Stomach (tissue), 4 donors: ENCODE measurements around the gene NPC2.

Experiments
- CTCF ChIP-seq, 7 experiments: fragments of 450-650 bp in 4 of 7; fragments of 200-600 bp in 3 of 7; sonication (generic) in 3 of 7; IDR thresholded peaks; one replicate each; pipeline ENCODE4 v1.5.1; 2016 to 2019; ENCODE audit warnings: antibody characterized with exemption in 7 of 7, control low read depth in 2 of 7, mild to moderate bottlenecking in 1 of 7
- EP300 ChIP-seq: sonication (generic); formaldehyde crosslinking; IDR thresholded peaks from one replicate; pipeline ENCODE4 v1.6.1; 2017; ENCODE audit warnings: antibody characterized with exemption
- POLR2A ChIP-seq, 4 donors: fragments of 450-650 bp; IDR thresholded peaks; one replicate each; pipeline ENCODE4 v1.6.1; 2016; ENCODE audit warnings: antibody characterized with exemption in 4 of 4, control low read depth in 2 of 4, mild to moderate bottlenecking in 1 of 4, moderate library complexity in 1 of 4
- POLR2AphosphoS5 ChIP-seq, 3 donors: sonication (generic); formaldehyde crosslinking; IDR thresholded peaks; one replicate each; pipeline ENCODE4 v1.6.1; 2016; ENCODE audit warnings: antibody characterized with exemption in 3 of 3

- TF ChIP-seq CTCF (IDR thresholded peaks at IDR 0.05) (no peak), POLR2A (IDR thresholded peaks at IDR 0.05) (no peak), POLR2AphosphoS5 (IDR thresholded peaks at IDR 0.05) (no peak), EP300 (no peak)
Observed at GRCh38 chr14:74457565-74457895, 35.6 kb downstream of the NPC2 start.
